DOHH2 (cell line): ENCODE results near the gene GRB10.

Experiments used
- CTCF ChIP-seq: fragments of 200-600 bp; sonication (generic); IDR thresholded peaks from one replicate; pipeline ENCODE4 v1.5.1; 2014; ENCODE audit warnings: antibody characterized with exemption, mild to moderate bottlenecking, low read depth, low read length; ENCODE audit not compliant: poor library complexity, severe bottlenecking
- EZH2phosphoT487 ChIP-seq: fragments of 200-600 bp; sonication (generic); IDR thresholded peaks from 2 replicates; pipeline ENCODE4 v1.6.1; 2017; ENCODE audit warnings: borderline replicate concordance, mild to moderate bottlenecking, antibody characterized with exemption, low read length, moderate library complexity, mixed read lengths

GRCh38 chr7:50707236-50708006 is 75.3 kb downstream of the GRB10 start:
- TF ChIP-seq CTCF (no peak), EZH2phosphoT487 (no peak)
